IMR-90 (cell line): ENCODE data around the gene DUXB. TPM values are rescaled to one million over a fixed set of nuclear protein-coding genes. Genes with fewer than 3 reads are reported as not detected.

Experiments used
- ATAC-seq: fragments of 200-7000 bp; cut with Tn5 transposase; 2 replicates; pipeline ENCODE4 v1.9.1; 2020; ENCODE audit warnings: low read depth, mild to moderate bottlenecking, moderate library complexity
- BruUV-seq: library from RNA; stranded (reverse); fragments of 400-500 nt; replicated peaks from 2 replicates; lab custom pipeline; 2021; lab: Mats Ljungman, UMichigan
- CTCF ChIA-PET: fragments of 300-600 bp; formaldehyde crosslinking; extraction: SDS; loops from one replicate; lab custom pipeline; 2021; ENCODE audit warnings: antibody characterized with exemption; lab: Yijun Ruan, JAX
- POLR2A ChIA-PET: fragments of 300-600 bp; sonication (Branson Sonifier 250); formaldehyde crosslinking; loops from one replicate; lab custom pipeline; 2022; ENCODE audit warnings: antibody characterized with exemption; ENCODE audit not compliant: unreplicated experiment; lab: Charles Lee
- DNase-seq: peaks from one replicate; pipeline ENCODE4 v3.0.0; 2013
- H2AFZ ChIP-seq: replicated peaks from 2 replicates; pipeline ENCODE3; 2013; ENCODE audit warnings: low read length, mild to moderate bottlenecking; ENCODE audit not compliant: poor library complexity
- H2AK5ac ChIP-seq: 2 replicates; pipeline ENCODE4 v1.6.1; 2013; ENCODE audit warnings: low read depth, low read length, inconsistent platforms
- H2AK9ac ChIP-seq: replicated peaks from 2 replicates; pipeline ENCODE3; 2013; ENCODE audit warnings: mild to moderate bottlenecking, low read depth, low read length, moderate library complexity; ENCODE audit not compliant: poor library complexity
- H2BK120ac ChIP-seq: 2 replicates; pipeline ENCODE4 v1.6.1; 2013; ENCODE audit warnings: low read depth, low read length, inconsistent platforms
- H2BK15ac ChIP-seq: 3 replicates; pipeline ENCODE4 v1.6.1; 2013; ENCODE audit warnings: low read depth, low read length, inconsistent platforms
- H2BK20ac ChIP-seq: 2 replicates; pipeline ENCODE4 v1.6.1; 2013; ENCODE audit warnings: low read depth, mild to moderate bottlenecking, inconsistent platforms, low read length, moderate library complexity
- H2BK5ac ChIP-seq: 2 replicates; pipeline ENCODE4 v1.6.1; 2013; ENCODE audit warnings: mild to moderate bottlenecking, low read depth, low read length, inconsistent platforms; ENCODE audit not compliant: poor library complexity, severe bottlenecking
- H3K14ac ChIP-seq: replicated peaks from 2 replicates; pipeline ENCODE4 v1.6.1; 2013; ENCODE audit warnings: low read depth, low read length, inconsistent platforms
- H3K18ac ChIP-seq: 2 replicates; pipeline ENCODE4 v1.6.1; 2013; ENCODE audit warnings: low read depth, low read length, control low read depth
- H3K23ac ChIP-seq: 2 replicates; pipeline ENCODE4 v1.6.1; 2013; ENCODE audit warnings: low read depth, low read length, inconsistent platforms
- H3K27ac ChIP-seq: 2 replicates; pipeline ENCODE4 v1.5.1; 2013; ENCODE audit warnings: mild to moderate bottlenecking, control low read depth, low read length; ENCODE audit not compliant: insufficient read depth
- H3K27me3 ChIP-seq: 2 replicates; pipeline ENCODE4 v1.6.1; 2013; ENCODE audit warnings: low read length; ENCODE audit not compliant: control insufficient read depth, insufficient read depth
- H3K36me3 ChIP-seq: 2 replicates; pipeline ENCODE4 v1.6.1; 2013; ENCODE audit warnings: low read length, mixed read lengths; ENCODE audit not compliant: control insufficient read depth, insufficient read depth
- H3K4ac ChIP-seq: 2 replicates; pipeline ENCODE4 v1.6.1; 2013; ENCODE audit warnings: low read depth, low read length, inconsistent platforms
- H3K4me1 ChIP-seq: 2 replicates; pipeline ENCODE4 v1.6.1; 2013; ENCODE audit warnings: low read length, mixed read lengths; ENCODE audit not compliant: control insufficient read depth, insufficient read depth
- H3K4me2 ChIP-seq: 2 replicates; pipeline ENCODE4 v1.6.1; 2013; ENCODE audit warnings: low read depth, mild to moderate bottlenecking, control low read depth, low read length, moderate library complexity
- H3K4me3 ChIP-seq: 2 replicates; pipeline ENCODE4 v1.5.1; 2013; ENCODE audit warnings: low read depth, mild to moderate bottlenecking, control low read depth, low read length, moderate library complexity; ENCODE audit not compliant: insufficient read depth
- H3K56ac ChIP-seq: 2 replicates; pipeline ENCODE4 v1.6.1; 2013; ENCODE audit warnings: low read length, inconsistent platforms; ENCODE audit not compliant: insufficient read depth; ENCODE audit errors: extremely low read depth
- H3K79me1 ChIP-seq, 2 experiments: 2 replicates each; pipeline ENCODE4 v1.6.1; 2013; ENCODE audit warnings: low read length in 2 of 2, inconsistent platforms in 1 of 2, low read depth in 1 of 2
- H3K9ac ChIP-seq: 2 replicates; pipeline ENCODE4 v1.6.1; 2013; ENCODE audit warnings: low read depth, low read length, control low read depth
- H3K9me1 ChIP-seq: 2 replicates; pipeline ENCODE4 v1.6.1; 2013; ENCODE audit warnings: low read length, inconsistent platforms; ENCODE audit not compliant: insufficient read depth
- H3K9me3 ChIP-seq: 2 replicates; pipeline ENCODE4 v1.6.1; 2013; ENCODE audit warnings: low read length; ENCODE audit not compliant: control insufficient read depth, insufficient read depth
- H4K20me1 ChIP-seq: 2 replicates; pipeline ENCODE4 v1.6.1; 2013; ENCODE audit warnings: low read length, inconsistent platforms; ENCODE audit not compliant: insufficient read depth
- H4K5ac ChIP-seq: 2 replicates; pipeline ENCODE4 v1.6.1; 2013; ENCODE audit warnings: mild to moderate bottlenecking, low read depth, low read length, control low read depth
- H4K8ac ChIP-seq, 2 experiments: 2 replicates each; pipeline ENCODE4 v1.6.1; 2013; ENCODE audit warnings: low read depth in 2 of 2, low read length in 2 of 2, control low read depth in 1 of 2, inconsistent platforms in 1 of 2
- H4K91ac ChIP-seq: 2 replicates; pipeline ENCODE4 v1.6.1; 2013; ENCODE audit warnings: low read depth, low read length, inconsistent platforms; ENCODE audit not compliant: insufficient read depth
- BHLHE40 ChIP-seq: fragments of 150-350 bp; IDR thresholded peaks from 2 replicates; pipeline ENCODE4 v1.6.1; 2016; ENCODE audit warnings: mild to moderate bottlenecking, low read depth, low read length
- FOS ChIP-seq: fragments of 150-350 bp; IDR thresholded peaks from 2 replicates; pipeline ENCODE4 v1.6.1; 2016; ENCODE audit warnings: low read depth, low read length
- MAFK ChIP-seq: IDR thresholded peaks from 2 replicates; pipeline ENCODE4 v1.6.1; 2012; ENCODE audit warnings: low read depth, low read length, improper control_type of control experiment
- MAZ ChIP-seq: IDR thresholded peaks from 2 replicates; pipeline ENCODE4 v1.6.1; 2012; ENCODE audit warnings: low read depth, mild to moderate bottlenecking, low read length, improper control_type of control experiment, moderate library complexity, borderline replicate concordance
- MXI1 ChIP-seq: IDR thresholded peaks from 2 replicates; pipeline ENCODE4 v1.6.1; 2012; ENCODE audit warnings: low read depth, mild to moderate bottlenecking, low read length, moderate library complexity, borderline replicate concordance
- NFE2L2 ChIP-seq: fragments of 150-350 bp; IDR thresholded peaks from 2 replicates; pipeline ENCODE4 v1.6.1; 2016; ENCODE audit warnings: low read depth, mild to moderate bottlenecking, low read length
- POLR2A ChIP-seq: IDR thresholded peaks from 2 replicates; pipeline ENCODE4 v1.6.1; 2012; ENCODE audit warnings: mild to moderate bottlenecking, low read depth, low read length
- RAD21 ChIP-seq: IDR thresholded peaks from 2 replicates; pipeline ENCODE4 v1.6.1; 2012; ENCODE audit warnings: low read length, improper control_type of control experiment
- RCOR1 ChIP-seq: IDR thresholded peaks from 2 replicates; pipeline ENCODE4 v1.6.1; 2012; ENCODE audit warnings: mild to moderate bottlenecking, low read length, improper control_type of control experiment; ENCODE audit not compliant: insufficient replicate concordance
- RFX5 ChIP-seq: IDR thresholded peaks from 2 replicates; pipeline ENCODE4 v1.8.0; 2012; ENCODE audit warnings: low read depth, mild to moderate bottlenecking, low read length, moderate library complexity
- SMC3 ChIP-seq: fragments of 150-350 bp; IDR thresholded peaks from 2 replicates; pipeline ENCODE4 v1.6.1; 2016; ENCODE audit warnings: low read depth, mild to moderate bottlenecking, antibody characterized with exemption, low read length, moderate library complexity
- WGBS, 2 experiments: methylation state at CpG; one replicate each; pipeline versions ENCODE4 v1.1.5 to v1.1.7; 2013; ENCODE audit warnings: missing lambda C conversion rate in 2 of 2; ENCODE audit not compliant: insufficient read length in 1 of 2; ENCODE audit errors: extremely low coverage in 2 of 2; 5-methylcytosine and 5-hydroxymethylcytosine counted together
- dilution Hi-C: fragments of 300-500 bp; cut with HindIII; formaldehyde crosslinking; loops from one replicate; pipeline ENCODE4 v1.14.3; 2018; ENCODE audit warnings: low sequenced_read_pairs; ENCODE audit not compliant: unreplicated experiment
- in situ Hi-C: fragments of 300-500 bp; cut with MboI; formaldehyde crosslinking; loops from 3 replicates; pipeline ENCODE4 v1.14.3; 2019; ENCODE audit warnings: low sequenced_read_pairs, inconsistent platforms, mixed read lengths
- intact Hi-C: fragments of 100-400 bp; cut with micrococcal nuclease; formaldehyde crosslinking; loops from 2 replicates; pipeline ENCODE4 v1.10.0; 2022
- polyA plus RNA-seq, 3 experiments: library from polyadenylated mRNA; depleted of rRNA; stranded (reverse); fragments of >200 nt; gene quantifications; 2 replicates each; pipeline ENCODE4 v1.2.3, GENCODE V29; 2012; ENCODE audit warnings: low replicate concordance in 1 of 3
- total RNA-seq: library from RNA; depleted of rRNA; stranded (reverse); fragments of >200 nt; gene quantifications from 2 replicates; pipeline ENCODE4 v1.2.3, GENCODE V29; 2012
- TF ChIP-seq, protein P1 (sequence below): conservative IDR thresholded peaks from 2 replicates; pipeline ENCODE4 v1.5.1; 2012; ENCODE audit warnings: mild to moderate bottlenecking, low read depth, low read length, improper control_type of control experiment
- TF ChIP-seq, protein P2 (sequence below): fragments of 150-350 bp; IDR thresholded peaks from 2 replicates; pipeline ENCODE4 v1.6.1; 2017; ENCODE audit warnings: mild to moderate bottlenecking, antibody characterized with exemption, low read length, low read depth
- TF ChIP-seq, protein P3 (sequence below): fragments of 150-350 bp; IDR thresholded peaks from 2 replicates; pipeline ENCODE4 v1.6.1; 2016; ENCODE audit warnings: low read depth, mild to moderate bottlenecking, low read length, moderate library complexity, borderline replicate concordance

Gene DUXB
- total and polyA plus RNA-seq, 2 of the 4 experiments (the other 2 are of a cell fraction) = not detected

DNA sequence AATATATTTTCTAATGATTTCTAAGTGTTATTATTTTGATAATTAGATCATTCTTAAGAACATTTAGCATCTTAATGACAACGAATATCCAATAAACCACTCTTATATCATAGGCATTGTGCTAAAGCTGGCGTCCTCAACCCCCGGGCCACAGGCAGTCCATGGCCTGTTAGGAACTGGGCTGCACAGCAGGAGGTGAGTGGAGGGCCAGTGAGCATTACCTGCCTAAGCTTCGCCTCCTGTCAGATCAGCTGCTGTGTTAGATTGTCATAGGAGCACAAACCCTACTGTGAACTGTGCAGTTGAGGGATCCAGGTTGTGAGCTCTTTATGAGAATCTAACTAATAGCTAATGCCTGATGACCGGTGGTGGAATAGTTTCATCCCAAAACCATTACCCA is 3.7 kb downstream of the DUXB start:
- Histone ChIP-seq H3K36me3 (no peaks in the 10 kb centered on the region), H3K9me3 (no peaks in the 10 kb centered on the region), H2AK5ac (no peak overlapping the region), H3K18ac (no peak overlapping the region), H3K23ac (no peak overlapping the region), H2BK20ac (no peak overlapping the region), H3K4ac (no peak overlapping the region), H4K20me1 (no peaks in the 10 kb centered on the region), H3K56ac (no peak overlapping the region), H3K4me3 (no peak overlapping the region), H2AFZ (no peak overlapping the region), H4K5ac (no peak overlapping the region), H2BK15ac (no peak overlapping the region), H3K14ac (no peak overlapping the region), H3K9me1 (no peaks in the 10 kb centered on the region), H3K9ac (no peak overlapping the region), H2AK9ac (no peak overlapping the region), H3K27ac (no peak overlapping the region), H3K4me2 (no peak overlapping the region), H3K27me3 (no peaks in the 10 kb centered on the region; the same call in 1 of the 2 replicates), H3K4me1 (no peaks in the 10 kb centered on the region), H2BK5ac (no peak overlapping the region), H3K79me1 (no peaks in the 10 kb centered on the region), H4K8ac (no peak overlapping the region), H2BK120ac (no peak overlapping the region), H4K91ac (no peak overlapping the region)
- DNase-seq (no peak), ATAC-seq (no peak)
- dilution Hi-C loops (no loop called here), intact Hi-C loops (no loop called here), in situ Hi-C loops (no loop called here)
- TF ChIP-seq RAD21 (no peak), NFE2L2 (no peak), BHLHE40 (no peak), MAZ (no peak), RFX5 (no peak), POLR2A (no peak), FOS (no peak), MAFK (no peak), RCOR1 (no peak), MXI1 (no peak), SMC3 (no peak)
- TF ChIP-seq, protein P1, sequence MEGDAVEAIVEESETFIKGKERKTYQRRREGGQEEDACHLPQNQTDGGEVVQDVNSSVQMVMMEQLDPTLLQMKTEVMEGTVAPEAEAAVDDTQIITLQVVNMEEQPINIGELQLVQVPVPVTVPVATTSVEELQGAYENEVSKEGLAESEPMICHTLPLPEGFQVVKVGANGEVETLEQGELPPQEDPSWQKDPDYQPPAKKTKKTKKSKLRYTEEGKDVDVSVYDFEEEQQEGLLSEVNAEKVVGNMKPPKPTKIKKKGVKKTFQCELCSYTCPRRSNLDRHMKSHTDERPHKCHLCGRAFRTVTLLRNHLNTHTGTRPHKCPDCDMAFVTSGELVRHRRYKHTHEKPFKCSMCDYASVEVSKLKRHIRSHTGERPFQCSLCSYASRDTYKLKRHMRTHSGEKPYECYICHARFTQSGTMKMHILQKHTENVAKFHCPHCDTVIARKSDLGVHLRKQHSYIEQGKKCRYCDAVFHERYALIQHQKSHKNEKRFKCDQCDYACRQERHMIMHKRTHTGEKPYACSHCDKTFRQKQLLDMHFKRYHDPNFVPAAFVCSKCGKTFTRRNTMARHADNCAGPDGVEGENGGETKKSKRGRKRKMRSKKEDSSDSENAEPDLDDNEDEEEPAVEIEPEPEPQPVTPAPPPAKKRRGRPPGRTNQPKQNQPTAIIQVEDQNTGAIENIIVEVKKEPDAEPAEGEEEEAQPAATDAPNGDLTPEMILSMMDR = no peak
- TF ChIP-seq, protein P2, sequence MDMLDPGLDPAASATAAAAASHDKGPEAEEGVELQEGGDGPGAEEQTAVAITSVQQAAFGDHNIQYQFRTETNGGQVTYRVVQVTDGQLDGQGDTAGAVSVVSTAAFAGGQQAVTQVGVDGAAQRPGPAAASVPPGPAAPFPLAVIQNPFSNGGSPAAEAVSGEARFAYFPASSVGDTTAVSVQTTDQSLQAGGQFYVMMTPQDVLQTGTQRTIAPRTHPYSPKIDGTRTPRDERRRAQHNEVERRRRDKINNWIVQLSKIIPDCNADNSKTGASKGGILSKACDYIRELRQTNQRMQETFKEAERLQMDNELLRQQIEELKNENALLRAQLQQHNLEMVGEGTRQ = no peak
- TF ChIP-seq, protein P3, sequence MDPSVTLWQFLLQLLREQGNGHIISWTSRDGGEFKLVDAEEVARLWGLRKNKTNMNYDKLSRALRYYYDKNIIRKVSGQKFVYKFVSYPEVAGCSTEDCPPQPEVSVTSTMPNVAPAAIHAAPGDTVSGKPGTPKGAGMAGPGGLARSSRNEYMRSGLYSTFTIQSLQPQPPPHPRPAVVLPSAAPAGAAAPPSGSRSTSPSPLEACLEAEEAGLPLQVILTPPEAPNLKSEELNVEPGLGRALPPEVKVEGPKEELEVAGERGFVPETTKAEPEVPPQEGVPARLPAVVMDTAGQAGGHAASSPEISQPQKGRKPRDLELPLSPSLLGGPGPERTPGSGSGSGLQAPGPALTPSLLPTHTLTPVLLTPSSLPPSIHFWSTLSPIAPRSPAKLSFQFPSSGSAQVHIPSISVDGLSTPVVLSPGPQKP = no peak
- no TSS peak for BruUV-seq
- CTCF ChIA-PET = no interaction called here
- POLR2A ChIA-PET = no interaction called here
- no CpG with 5 or more reads among the region's 5 CpGs for WGBS, 2 experiments
